ENCODE measurements around the gene PSMG3. TPM values are rescaled to one million over a fixed set of nuclear protein-coding genes. Genes with fewer than 3 reads are reported as not detected.

The PSMG3 gene, protein sequence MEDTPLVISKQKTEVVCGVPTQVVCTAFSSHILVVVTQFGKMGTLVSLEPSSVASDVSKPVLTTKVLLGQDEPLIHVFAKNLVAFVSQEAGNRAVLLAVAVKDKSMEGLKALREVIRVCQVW
- total RNA-seq = 32.7 and 38.4 TPM in 2 replicates
- 39.2 and 41.2 TPM in 2 replicates for polyA plus RNA-seq

DNA sequence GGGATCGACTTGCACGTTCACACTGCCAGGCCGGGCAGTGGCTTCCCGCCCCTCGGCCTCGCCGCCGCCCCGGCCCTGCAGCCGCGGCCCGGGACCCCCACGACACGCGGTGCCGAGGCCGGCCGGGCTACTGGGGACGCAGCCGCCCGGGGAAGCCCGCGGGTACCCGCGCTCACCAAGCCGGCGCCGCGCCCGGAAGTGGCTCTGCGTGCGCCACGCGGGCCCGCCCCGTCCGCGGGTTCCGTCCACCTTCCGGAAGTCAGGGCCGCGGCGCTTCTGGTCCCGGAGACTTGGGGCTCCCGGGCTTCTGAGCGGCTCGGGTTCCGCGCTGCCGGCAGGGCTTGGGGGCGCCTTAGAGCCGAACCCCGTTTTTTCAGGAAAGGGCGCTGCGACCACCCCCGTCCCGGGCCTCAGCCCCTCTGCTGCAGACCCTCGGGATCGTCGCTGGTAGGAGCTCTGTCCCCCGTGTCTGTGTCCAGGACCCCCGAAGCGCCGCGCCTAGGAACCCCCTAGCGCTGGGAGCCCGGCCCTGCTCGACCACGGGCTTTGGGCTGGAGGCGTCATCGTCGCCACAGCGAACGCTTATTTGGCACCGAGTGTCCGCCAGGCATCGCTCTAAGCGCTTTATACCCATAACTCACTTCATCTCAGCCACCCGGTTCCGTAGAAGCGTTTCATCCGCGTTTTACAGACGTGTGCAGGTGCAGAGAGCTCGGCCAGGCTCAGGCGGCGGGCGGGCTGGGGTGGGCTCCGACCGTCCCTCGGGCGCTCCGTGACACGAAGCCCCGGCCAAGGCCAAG is at the start of gene PSMG3:
Gene PSMG3, minus strand, starts transcription at position 200 of the 800 bp plus-strand sequence. CDS start 693 bp downstream, outside the sequence.
- Histone ChIP-seq H3K4me1 (ENCODE audit: low read depth) (no peaks in the 10 kb centered on the region), H3K9me3 (ENCODE audit: low read depth) (no peaks in the 10 kb centered on the region), H3K27me3 (no peaks in the 10 kb centered on the region), H3K4me3 (peak within 1 kb of the TSS; percentile 68), H3K36me3 (no peaks in the 10 kb centered on the region), H3K27ac (peak within 1 kb of the TSS; percentile 82)
- DNase-seq (ENCODE audit: low read depth in 1 of 2, low spot score in 1 of 2) = peak; percentile 83 to 93
- TF ChIP-seq, protein P1, sequence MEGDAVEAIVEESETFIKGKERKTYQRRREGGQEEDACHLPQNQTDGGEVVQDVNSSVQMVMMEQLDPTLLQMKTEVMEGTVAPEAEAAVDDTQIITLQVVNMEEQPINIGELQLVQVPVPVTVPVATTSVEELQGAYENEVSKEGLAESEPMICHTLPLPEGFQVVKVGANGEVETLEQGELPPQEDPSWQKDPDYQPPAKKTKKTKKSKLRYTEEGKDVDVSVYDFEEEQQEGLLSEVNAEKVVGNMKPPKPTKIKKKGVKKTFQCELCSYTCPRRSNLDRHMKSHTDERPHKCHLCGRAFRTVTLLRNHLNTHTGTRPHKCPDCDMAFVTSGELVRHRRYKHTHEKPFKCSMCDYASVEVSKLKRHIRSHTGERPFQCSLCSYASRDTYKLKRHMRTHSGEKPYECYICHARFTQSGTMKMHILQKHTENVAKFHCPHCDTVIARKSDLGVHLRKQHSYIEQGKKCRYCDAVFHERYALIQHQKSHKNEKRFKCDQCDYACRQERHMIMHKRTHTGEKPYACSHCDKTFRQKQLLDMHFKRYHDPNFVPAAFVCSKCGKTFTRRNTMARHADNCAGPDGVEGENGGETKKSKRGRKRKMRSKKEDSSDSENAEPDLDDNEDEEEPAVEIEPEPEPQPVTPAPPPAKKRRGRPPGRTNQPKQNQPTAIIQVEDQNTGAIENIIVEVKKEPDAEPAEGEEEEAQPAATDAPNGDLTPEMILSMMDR (IDR thresholded peaks at IDR 0.05; ENCODE audit: low read depth, low read length) = peak; percentile 33

DNA sequence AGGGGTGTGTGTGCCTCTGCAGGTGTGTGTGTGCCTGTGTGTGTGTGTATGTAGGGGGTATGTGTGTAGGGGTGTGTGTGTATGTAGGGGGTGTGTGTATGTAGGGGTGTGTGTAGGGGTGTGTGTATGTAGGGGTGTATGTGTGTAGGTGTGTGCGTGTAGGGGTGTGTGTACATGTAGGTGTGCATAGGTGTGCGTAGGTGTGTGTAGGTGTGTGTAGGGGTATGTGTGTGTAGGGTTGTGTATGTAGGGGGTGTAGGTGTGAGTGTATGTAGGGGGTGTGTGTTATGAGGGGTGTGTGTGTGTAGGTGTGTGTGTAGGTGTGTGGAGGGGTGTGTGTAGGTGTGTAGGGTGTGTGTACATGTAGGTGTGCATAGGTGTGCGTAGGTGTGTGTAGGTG is 48.6 kb upstream of the PSMG3 start:
- DNase-seq (ENCODE audit: low read depth in 1 of 2, low spot score in 1 of 2) = no peak
- Histone ChIP-seq H3K4me1 (ENCODE audit: low read depth) (no peaks in the 10 kb centered on the region), H3K9me3 (ENCODE audit: low read depth) (no peaks in the 10 kb centered on the region), H3K4me3 (no peak overlapping the region), H3K27me3 (no peaks in the 10 kb centered on the region), H3K27ac (no peak overlapping the region), H3K36me3 (no peaks in the 10 kb centered on the region)
- TF ChIP-seq, protein P1 (IDR thresholded peaks at IDR 0.05; ENCODE audit: low read depth, low read length) = no peak

DNA sequence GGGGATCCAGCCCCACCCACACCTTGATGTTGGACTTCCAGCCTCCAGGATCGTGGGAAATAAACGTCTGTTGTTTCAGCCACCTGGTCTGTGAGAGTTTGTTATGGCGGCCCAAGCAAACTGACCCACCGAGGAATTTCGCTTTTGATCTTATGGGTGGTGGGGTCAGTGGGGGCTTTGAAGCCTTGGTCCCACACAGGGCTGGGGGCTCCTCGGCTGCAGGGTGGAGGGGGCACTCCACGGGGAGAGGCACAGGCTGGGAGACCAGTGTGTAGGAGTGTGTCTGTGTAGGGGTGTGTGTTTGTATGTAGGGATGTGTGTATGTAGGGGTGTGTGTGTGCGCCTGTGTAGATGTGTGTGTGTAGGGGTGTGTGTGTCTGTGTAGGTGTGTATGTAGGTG is 48.1 kb upstream of the PSMG3 start:
- Histone ChIP-seq H3K36me3 (no peaks in the 10 kb centered on the region), H3K4me3 (no peak overlapping the region), H3K27me3 (no peaks in the 10 kb centered on the region), H3K27ac (no peak overlapping the region), H3K4me1 (ENCODE audit: low read depth) (no peaks in the 10 kb centered on the region), H3K9me3 (ENCODE audit: low read depth) (no peaks in the 10 kb centered on the region)
- DNase-seq (ENCODE audit: low read depth in 1 of 2, low spot score in 1 of 2) = no peak
- TF ChIP-seq, protein P1 (IDR thresholded peaks at IDR 0.05; ENCODE audit: low read depth, low read length) = no peak

DNA sequence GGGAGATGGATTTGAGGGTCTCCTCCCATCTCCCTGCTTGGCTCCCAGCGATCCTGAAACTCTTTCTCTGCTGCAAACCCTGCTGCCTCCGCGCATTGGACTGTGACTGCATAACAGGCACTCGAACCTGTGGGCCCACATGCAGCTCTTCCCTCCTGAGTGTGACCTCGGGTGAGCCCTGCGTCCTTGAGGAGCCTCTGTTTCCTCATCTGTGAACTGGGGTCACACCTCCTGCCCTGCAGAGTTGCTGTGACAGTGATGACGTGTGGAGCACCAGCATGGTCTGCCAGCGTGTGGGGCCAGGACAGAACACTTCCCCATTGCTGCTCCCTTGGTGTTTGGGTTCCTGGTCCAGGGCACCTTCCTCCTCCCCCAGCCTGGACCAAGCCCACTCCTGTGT is 46.9 kb upstream of the PSMG3 start:
- no peaks in the 10 kb centered on the region for H3K4me1 ChIP-seq (ENCODE audit: low read depth)
- no peaks in the 10 kb centered on the region for H3K27me3 ChIP-seq
- H3K27ac ChIP-seq = no peak overlapping the region
- no peaks in the 10 kb centered on the region for H3K9me3 ChIP-seq (ENCODE audit: low read depth)
- TF ChIP-seq, protein P1 (IDR thresholded peaks at IDR 0.05; ENCODE audit: low read depth, low read length) = no peak
- DNase-seq (ENCODE audit: low read depth in 1 of 2, low spot score in 1 of 2) = no peak
- H3K36me3 ChIP-seq = no peaks in the 10 kb centered on the region
- H3K4me3 ChIP-seq = no peak overlapping the region

DNA sequence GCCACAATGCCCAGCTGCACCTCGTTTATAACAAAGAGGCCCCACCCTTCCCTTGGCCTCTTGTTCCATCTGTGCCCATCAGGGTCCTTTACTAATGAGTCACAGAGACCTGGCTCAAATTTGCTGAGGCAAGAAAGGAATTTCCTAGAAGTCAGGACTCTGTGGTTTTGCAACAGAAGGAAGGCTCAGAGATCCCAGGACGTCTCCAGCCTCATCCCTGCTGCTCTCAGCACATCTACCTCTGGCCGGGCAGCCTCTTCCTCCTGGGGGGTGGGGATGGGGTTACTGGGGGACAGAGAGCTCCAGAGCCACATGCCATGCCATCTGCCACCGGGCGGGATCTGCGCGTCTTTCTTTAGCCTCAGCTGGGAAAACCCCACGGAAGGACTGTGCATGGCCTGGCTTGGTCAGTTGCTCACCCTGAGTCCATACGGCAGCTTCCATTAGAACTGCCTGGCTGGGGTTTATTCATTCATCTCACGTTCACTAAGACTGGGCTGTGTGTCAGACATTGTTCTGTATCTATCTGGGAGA is 41.9 kb upstream of the PSMG3 start:
- DNase-seq (ENCODE audit: low read depth in 1 of 2, low spot score in 1 of 2) = peak in 1 of 2 donors; percentile 79
- no peak overlapping the region for H3K27ac ChIP-seq
- no peaks in the 10 kb centered on the region for H3K27me3 ChIP-seq

More for the DNA sequence above, 41.9 kb upstream of the PSMG3 start:
- Histone ChIP-seq H3K4me1 (ENCODE audit: low read depth) (no peaks in the 10 kb centered on the region), H3K9me3 (ENCODE audit: low read depth) (no peaks in the 10 kb centered on the region), H3K36me3 (no peaks in the 10 kb centered on the region), H3K4me3 (no peak overlapping the region)
- TF ChIP-seq, protein P1 (IDR thresholded peaks at IDR 0.05; ENCODE audit: low read depth, low read length) = no peak

Data from cardiac muscle cell (in vitro differentiated cells and primary cell).